Thoracic aorta (tissue), 2 donors: ENCODE measurements around the gene TOP2B. TPM values are rescaled to one million over a fixed set of nuclear protein-coding genes. Genes with fewer than 3 reads are reported as not detected.

Experiments used
- ATAC-seq: fragments of 150-250 bp; one replicate; pipeline ENCODE4 v1.8.0; 2017; ENCODE audit warnings: low read depth; ENCODE audit not compliant: insufficient number of reproducible peaks, low FRiP score
- DNase-seq: peaks from one replicate; pipeline ENCODE4 v3.0.0-alpha.2; 2020; ENCODE audit warnings: low spot score
- H3K27ac ChIP-seq, 2 donors: fragments of 200-600 bp; sonication (generic); 1 replicate in 1 of 2; 2 replicates in 1 of 2; pipeline ENCODE4 v1.5.1; 2016; ENCODE audit warnings: mild to moderate bottlenecking in 2 of 2, moderate library complexity in 2 of 2
- H3K27me3 ChIP-seq: fragments of 200-600 bp; sonication (generic); replicated peaks from 2 replicates; pipeline ENCODE4 v1.6.0; 2016; ENCODE audit warnings: mild to moderate bottlenecking; ENCODE audit not compliant: insufficient read depth
- H3K36me3 ChIP-seq: fragments of 200-600 bp; sonication (generic); one replicate; pipeline ENCODE4 v1.5.1; 2016
- H3K4me1 ChIP-seq, 2 donors: fragments of 200-600 bp; sonication (generic); 1 replicate in 1 of 2; 2 replicates in 1 of 2; pipeline versions ENCODE4 v1.5.1 to v1.6.0; 2016; ENCODE audit warnings: low read depth in 2 of 2, mild to moderate bottlenecking in 1 of 2; ENCODE audit not compliant: control insufficient read depth in 1 of 2
- H3K4me3 ChIP-seq: fragments of 200-600 bp; sonication (generic); 2 replicates; pipeline ENCODE4 v1.5.1; 2016; ENCODE audit warnings: mild to moderate bottlenecking
- H3K9me3 ChIP-seq: fragments of 200-600 bp; sonication (generic); 2 replicates; pipeline ENCODE4 v1.5.1; 2016
- total RNA-seq, 2 donors: library from RNA; depleted of rRNA; stranded (reverse); fragments of >200 nt; gene quantifications; one replicate each; pipeline versions ENCODE4 v1.1.0 to v1.2.3, GENCODE V29; 2016
- TF ChIP-seq, protein P1 (sequence below): fragments of 200-600 bp; sonication (generic); IDR thresholded peaks from one replicate; pipeline ENCODE4 v1.5.1; 2019; ENCODE audit warnings: antibody characterized with exemption

TOP2B gene
- total RNA-seq, 2 donors from 2014 or later, result 78.9 to 92.0 TPM

DNA sequence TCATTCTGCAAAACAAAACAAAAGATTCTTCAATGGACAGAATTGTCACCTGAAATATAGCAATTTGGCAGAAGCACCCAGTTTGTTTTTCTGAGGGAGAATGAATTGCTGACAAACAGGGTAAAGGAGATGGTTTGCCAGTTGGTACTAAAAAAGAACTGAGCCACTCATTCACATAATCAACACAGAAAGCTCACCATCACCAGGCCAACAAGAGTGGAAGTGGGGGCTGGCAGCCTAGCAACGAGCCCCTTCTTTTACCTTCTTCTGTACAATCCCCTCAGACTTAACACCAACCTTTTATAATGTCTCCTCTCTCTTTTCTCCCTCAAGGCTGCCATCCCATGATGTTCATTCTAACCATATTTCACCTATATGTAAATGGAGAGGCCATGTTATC lies 5.9 kb downstream of the TOP2B start:
- Histone ChIP-seq H3K4me3 (no peak overlapping the region), H3K4me1 (peaks cover 36 to 68% of the 10 kb centered on the region in 2 donors), H3K9me3 (no peaks in the 10 kb centered on the region), H3K27ac (no peak overlapping the region), H3K27me3 (no peaks in the 10 kb centered on the region), H3K36me3 (no peaks in the 10 kb centered on the region)
- DNase-seq (no peak), ATAC-seq (no peak)
- TF ChIP-seq, protein P1, sequence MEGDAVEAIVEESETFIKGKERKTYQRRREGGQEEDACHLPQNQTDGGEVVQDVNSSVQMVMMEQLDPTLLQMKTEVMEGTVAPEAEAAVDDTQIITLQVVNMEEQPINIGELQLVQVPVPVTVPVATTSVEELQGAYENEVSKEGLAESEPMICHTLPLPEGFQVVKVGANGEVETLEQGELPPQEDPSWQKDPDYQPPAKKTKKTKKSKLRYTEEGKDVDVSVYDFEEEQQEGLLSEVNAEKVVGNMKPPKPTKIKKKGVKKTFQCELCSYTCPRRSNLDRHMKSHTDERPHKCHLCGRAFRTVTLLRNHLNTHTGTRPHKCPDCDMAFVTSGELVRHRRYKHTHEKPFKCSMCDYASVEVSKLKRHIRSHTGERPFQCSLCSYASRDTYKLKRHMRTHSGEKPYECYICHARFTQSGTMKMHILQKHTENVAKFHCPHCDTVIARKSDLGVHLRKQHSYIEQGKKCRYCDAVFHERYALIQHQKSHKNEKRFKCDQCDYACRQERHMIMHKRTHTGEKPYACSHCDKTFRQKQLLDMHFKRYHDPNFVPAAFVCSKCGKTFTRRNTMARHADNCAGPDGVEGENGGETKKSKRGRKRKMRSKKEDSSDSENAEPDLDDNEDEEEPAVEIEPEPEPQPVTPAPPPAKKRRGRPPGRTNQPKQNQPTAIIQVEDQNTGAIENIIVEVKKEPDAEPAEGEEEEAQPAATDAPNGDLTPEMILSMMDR, result no peak

DNA sequence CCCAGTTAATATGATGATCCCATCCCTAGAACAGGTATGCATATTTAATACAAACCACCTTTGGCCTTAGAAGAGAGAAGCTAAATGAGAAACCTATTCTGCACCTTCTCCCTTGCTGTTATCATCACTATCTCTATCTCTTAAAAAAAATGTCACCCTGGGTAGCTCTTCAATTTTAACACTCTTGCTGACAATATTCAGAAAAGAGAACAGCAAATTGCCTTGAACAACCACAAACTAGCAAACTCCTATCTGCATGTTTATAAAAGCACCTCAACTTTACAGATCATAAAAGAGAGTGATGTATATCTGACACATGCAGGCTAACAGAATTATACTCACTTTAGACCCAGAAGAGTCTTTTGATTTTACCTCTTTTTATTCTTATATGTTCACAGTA lies 7.4 kb downstream of the TOP2B start:
- Histone ChIP-seq H3K9me3 (no peaks in the 10 kb centered on the region), H3K36me3 (no peaks in the 10 kb centered on the region), H3K4me3 (no peak overlapping the region), H3K27me3 (no peaks in the 10 kb centered on the region), H3K27ac (no peak overlapping the region), H3K4me1 (peaks cover 36 to 80% of the 10 kb centered on the region in 2 donors)
- ATAC-seq (no peak), DNase-seq (no peak)
- TF ChIP-seq, protein P1, result no peak

DNA sequence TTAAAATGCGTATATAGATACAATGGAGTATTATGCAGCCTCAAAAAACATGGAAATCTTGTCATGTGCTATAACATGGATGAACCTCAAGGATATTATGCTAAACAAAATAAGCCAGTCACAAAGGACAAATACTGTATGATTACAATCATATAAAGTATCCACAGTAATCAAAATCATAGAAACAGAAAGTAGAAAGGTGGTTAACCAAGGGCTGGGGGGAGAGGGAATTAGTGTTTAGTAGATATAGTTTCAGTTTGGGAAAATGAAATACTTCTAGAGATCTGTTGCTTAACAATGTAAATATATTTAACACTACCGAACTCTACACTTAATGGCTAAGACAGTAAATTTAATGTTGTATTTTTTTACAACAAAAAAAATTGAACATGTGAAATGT lies 9.0 kb downstream of the TOP2B start:
- TF ChIP-seq, protein P1, result no peak
- Histone ChIP-seq H3K9me3 (no peaks in the 10 kb centered on the region), H3K36me3 (no peaks in the 10 kb centered on the region), H3K4me1 (peaks cover 20 to 67% of the 10 kb centered on the region in 2 donors), H3K27ac (no peak overlapping the region), H3K4me3 (no peak overlapping the region), H3K27me3 (no peaks in the 10 kb centered on the region)
- no peak for DNase-seq
- no peak for ATAC-seq

DNA sequence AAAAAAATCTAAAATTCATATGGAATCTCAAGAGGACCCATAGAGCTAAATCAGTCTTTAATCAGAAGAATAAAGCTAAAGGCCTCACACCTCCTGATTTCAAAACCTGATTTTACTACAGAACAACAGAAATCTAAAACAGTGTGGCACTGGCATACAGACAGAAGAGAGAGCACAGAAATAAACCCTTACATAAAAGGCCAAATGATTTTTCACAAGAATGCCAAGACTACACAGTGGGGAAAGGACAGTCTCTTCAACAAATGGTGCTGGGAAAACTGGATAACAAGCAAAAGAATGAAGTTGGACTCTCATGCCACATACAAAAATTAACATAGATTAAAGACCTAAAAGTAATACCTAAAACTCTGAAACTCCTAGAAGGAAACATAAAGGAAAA lies 10.1 kb downstream of the TOP2B start:
- peaks cover 8% of the 10 kb centered on the region for H3K9me3 ChIP-seq
- H3K4me1 ChIP-seq, result peaks cover 18 to 56% of the 10 kb centered on the region in 2 donors
- ATAC-seq, result no peak
- no peaks in the 10 kb centered on the region for H3K36me3 ChIP-seq
- TF ChIP-seq, protein P1, result no peak
- H3K27me3 ChIP-seq, result no peaks in the 10 kb centered on the region
- no peak for DNase-seq
- no peak overlapping the region for H3K4me3 ChIP-seq
- H3K27ac ChIP-seq, result no peak overlapping the region

DNA sequence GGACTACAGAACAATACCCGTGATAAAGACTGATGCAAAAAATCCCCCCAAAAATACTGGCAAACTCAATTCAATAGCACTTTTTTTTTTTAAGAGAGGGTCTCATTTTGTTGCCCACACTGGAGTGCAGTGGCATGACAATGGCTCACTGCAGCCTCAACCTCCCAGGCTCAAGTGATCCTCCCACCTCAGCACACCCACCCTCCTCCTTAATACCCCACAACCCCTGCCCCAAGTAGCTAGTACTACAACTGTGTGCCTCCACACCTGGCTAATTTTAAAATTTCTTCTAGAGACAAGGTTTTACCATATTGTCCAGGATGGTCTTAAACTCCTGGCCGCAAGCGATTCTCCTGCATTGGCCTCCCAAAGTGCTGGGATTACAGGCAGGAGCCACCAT lies 11.4 kb downstream of the TOP2B start:
- Histone ChIP-seq H3K4me1 (peaks cover 18 to 48% of the 10 kb centered on the region in 2 donors), H3K27me3 (no peaks in the 10 kb centered on the region), H3K4me3 (no peak overlapping the region), H3K36me3 (no peaks in the 10 kb centered on the region), H3K9me3 (peaks cover 15% of the 10 kb centered on the region), H3K27ac (no peak overlapping the region)
- no peak for ATAC-seq
- DNase-seq, result no peak
- TF ChIP-seq, protein P1, result no peak
